D721Med (cell line): ENCODE results near the gene ITPRID2.

ENCODE experiments used
- DNase-seq: peaks from one replicate; pipeline ENCODE4 v3.0.0; 2011; ENCODE audit warnings: low spot score; ENCODE audit not compliant: insufficient read length
- FAIRE-seq: peaks from 2 replicates; lab custom pipeline; 2011; peaks lifted over from hg19 to GRCh38; lab: Jason Lieb, UNC
- TF ChIP-seq, protein P1 (sequence below): IDR thresholded peaks from 2 replicates; pipeline ENCODE4 v1.5.1; 2012; ENCODE audit warnings: mild to moderate bottlenecking, control low read depth; ENCODE audit not compliant: insufficient read depth; ENCODE audit errors: missing control alignments

Gene ITPRID2

DNA sequence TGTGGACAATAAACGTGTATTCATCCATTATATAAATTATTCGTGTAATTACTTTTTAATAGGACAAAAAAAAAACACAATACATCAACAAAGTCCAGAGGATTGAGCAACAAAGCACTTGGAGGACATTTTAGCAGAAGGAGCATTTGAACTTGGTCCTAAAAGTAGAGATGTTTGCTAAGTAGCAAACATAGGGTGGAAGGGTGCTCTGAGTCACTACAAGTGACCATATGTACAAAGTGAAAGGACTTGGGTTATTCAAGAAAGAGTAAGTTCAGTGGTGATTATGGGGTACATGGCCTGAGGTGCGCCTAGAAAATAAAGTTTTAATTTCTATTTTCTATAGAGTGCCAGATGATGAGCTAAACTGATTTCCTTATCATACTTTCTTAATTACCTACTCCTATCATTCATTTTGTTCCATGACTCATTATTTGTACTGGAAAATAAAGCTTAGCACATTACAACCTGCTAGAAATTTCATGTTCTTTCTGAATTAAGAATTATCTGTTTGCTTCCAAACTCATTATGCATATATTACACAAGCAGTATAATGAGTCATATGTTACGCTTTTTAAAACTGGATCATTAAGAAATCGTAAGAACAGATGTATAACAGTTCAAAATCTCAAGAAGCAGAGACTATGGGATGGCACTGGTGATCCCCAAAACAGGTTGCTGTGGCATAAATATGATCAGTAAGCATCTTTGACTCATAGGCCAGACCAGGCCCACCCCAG, 81.1 kb downstream of the ITPRID2 start:
- DNase-seq (no peak), FAIRE-seq (no peak)
- TF ChIP-seq, protein P1, sequence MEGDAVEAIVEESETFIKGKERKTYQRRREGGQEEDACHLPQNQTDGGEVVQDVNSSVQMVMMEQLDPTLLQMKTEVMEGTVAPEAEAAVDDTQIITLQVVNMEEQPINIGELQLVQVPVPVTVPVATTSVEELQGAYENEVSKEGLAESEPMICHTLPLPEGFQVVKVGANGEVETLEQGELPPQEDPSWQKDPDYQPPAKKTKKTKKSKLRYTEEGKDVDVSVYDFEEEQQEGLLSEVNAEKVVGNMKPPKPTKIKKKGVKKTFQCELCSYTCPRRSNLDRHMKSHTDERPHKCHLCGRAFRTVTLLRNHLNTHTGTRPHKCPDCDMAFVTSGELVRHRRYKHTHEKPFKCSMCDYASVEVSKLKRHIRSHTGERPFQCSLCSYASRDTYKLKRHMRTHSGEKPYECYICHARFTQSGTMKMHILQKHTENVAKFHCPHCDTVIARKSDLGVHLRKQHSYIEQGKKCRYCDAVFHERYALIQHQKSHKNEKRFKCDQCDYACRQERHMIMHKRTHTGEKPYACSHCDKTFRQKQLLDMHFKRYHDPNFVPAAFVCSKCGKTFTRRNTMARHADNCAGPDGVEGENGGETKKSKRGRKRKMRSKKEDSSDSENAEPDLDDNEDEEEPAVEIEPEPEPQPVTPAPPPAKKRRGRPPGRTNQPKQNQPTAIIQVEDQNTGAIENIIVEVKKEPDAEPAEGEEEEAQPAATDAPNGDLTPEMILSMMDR = no peak

DNA sequence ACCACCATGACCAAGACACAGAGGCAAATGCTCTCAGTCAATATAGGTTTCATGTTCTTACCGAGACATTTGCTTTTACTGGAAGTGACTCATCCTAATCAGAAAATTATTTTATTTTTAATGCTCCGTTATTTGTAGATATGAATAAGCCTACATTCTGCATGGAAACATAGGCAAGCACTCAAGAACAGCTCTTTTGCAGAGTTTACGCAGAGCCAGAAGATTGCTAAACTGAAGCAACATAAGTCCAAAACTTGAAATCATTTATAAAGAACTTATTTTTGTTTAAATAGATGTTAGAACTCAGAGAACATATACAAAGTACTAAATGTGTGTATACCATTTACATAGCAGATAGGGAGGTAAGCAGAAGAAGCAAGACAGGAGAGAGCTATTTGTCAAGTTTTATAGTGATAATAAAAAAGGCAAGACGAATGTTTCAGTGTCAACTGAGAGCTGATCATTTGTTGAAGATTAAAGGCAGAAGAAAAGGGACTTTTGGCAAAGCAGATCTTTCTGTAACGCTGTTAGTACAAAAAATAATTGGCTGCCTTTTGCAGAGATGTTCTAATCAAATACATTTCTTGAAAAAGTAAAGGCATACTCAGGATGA, 81.7 kb downstream of the ITPRID2 start:
- DNase-seq (no peak), FAIRE-seq (no peak)
- TF ChIP-seq, protein P1 = no peak

DNA sequence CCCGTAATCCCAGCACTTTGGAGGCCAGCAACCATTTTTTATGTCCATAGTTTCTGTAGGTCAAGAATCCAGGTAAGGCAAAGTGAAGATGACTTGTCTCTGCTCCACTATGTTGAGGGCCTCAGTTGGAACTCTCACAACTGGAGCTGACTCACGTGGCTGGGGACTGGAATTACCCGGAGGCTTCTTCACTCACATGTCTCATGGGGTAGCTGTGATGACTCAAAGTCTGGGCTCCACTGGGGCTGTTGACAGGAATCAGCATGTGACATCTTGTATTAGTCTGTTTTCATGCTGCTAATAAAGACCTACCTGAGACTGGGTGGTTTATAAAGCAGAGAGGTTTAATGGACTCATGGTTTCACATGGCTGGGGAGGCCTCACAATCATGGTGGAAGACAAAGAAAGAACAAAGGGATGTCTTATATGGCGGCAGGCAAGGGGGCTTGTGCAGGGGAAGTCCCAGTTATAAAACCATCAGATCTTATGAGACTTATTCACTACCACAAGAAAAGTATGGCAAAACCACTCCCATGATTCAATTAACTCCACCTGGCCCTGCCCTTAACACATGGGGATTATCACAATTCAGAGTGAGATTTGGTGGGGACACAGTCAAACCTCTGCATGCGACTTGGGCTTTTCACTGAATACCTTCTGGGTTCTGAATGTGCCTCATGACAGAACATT, 86.3 kb downstream of the ITPRID2 start:
- DNase-seq (no peak), FAIRE-seq (no peak)
- TF ChIP-seq, protein P1 = no peak

DNA sequence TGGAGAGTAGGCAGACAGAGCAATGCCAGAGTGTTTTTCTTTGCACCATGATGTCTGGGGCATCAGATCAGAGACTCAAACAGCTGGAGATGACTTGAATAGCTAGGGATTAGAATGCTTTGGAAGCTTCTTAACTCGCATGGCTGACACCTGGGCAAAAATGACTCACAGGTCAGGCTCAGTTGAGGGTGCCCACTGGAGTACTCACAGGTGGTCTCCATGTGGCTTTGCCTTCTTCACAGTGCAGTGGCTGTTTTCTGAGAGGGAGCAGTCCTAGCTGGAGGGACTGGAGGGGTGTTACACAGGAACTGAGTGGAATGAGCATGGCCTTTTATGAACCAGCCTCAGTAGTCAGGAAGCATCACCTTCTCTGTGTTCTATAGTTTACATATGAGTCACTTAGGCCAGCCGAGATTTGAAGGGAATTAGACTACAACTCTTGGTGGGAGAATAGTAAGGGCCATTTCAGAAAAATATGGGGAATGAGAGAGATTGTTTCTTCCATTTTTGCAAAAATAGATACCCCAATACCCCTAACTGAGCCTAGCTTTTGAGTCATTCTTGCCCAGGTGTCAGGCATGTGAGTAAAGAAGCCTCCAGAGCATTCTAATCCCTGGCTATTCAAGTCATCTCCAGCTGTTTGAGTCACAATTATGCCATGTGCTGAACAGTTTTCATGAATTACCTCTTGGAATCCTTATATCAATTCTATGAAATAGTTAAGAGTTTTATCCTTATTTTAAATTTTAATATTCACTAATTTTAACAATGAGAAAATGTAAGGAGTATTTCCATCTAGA, 87.0 kb downstream of the ITPRID2 start:
- DNase-seq = no peak
- TF ChIP-seq, protein P1 = no peak
- FAIRE-seq = no peak
